ENCODE data around the gene MOAP1.

- TF ChIP-seq CTCF (IDR thresholded peaks at IDR 0.05; ENCODE audit: low read depth, low read length) (peak; percentile 6), POLR2A (IDR thresholded peaks at IDR 0.05; ENCODE audit: extremely low read depth, insufficient read length) (no peak), MYC (IDR thresholded peaks at IDR 0.05; ENCODE audit: low read depth, low read length) (0 out of 2 replicates have a peak, but pooled peaks have one; percentile 7)
- TF ChIP-seq, protein P1, sequence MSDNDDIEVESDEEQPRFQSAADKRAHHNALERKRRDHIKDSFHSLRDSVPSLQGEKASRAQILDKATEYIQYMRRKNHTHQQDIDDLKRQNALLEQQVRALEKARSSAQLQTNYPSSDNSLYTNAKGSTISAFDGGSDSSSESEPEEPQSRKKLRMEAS (IDR thresholded peaks at IDR 0.05; ENCODE audit: low read depth, low read length), result 0 out of 2 replicates have a peak, but pooled peaks have one; percentile 5
Observed at GRCh38 chr14:93207468-93208308, 23.0 kb upstream of the MOAP1 start.

Data from NB4 (cell line).